HCT116 (cell line): ENCODE results near the gene ATG4A. TPM values are rescaled to one million over a fixed set of nuclear protein-coding genes. Genes with fewer than 3 reads are reported as not detected.

Source experiments
- ATAC-seq: fragments of 200-7000 bp; cut with Tn5 transposase; 2 replicates; pipeline ENCODE4 v1.9.1; 2020; ENCODE audit warnings: mild to moderate bottlenecking, moderate library complexity
- BruUV-seq: library from RNA; stranded (reverse); fragments of 400-500 nt; replicated peaks from 2 replicates; lab custom pipeline; 2021; lab: Mats Ljungman, UMichigan
- CTCF ChIA-PET: fragments of 300-600 bp; sonication (Branson Sonifier 250); formaldehyde crosslinking; loops from one replicate; lab custom pipeline; 2021; ENCODE audit warnings: antibody characterized with exemption; lab: Charles Lee
- POLR2A ChIA-PET: fragments of 300-600, 350-600 bp; sonication (Branson Sonifier 250); formaldehyde crosslinking; loops from one replicate; lab custom pipeline; 2021; ENCODE audit warnings: antibody characterized with exemption; lab: Charles Lee
- RAD21 ChIA-PET, 2 experiments: fragments of 300-600 bp; sonication (Branson Sonifier 250); formaldehyde crosslinking; loops; one replicate each; lab custom pipeline; 2023; ENCODE audit warnings: low total read pairs in 2 of 2; ENCODE audit not compliant: uncharacterized antibody in 2 of 2, unreplicated experiment in 2 of 2, low non-redundant PET in 1 of 2; lab: Charles Lee
- DNase-seq: peaks from one replicate; pipeline ENCODE4 v3.0.0-alpha.2; 2010; ENCODE audit warnings: low read depth, low spot score
- H2AFZ ChIP-seq: fragments of 200-600 bp; shearing (Covaris generic), sonication (generic); 2 replicates; pipeline ENCODE4 v1.6.1; 2017; ENCODE audit warnings: low read depth, mixed run types, mixed read lengths, antibody characterized with exemption, low read length; ENCODE audit not compliant: poor library complexity, severe bottlenecking
- H3K27ac ChIP-seq: 2 replicates; pipeline ENCODE4 v1.5.1; 2012; ENCODE audit warnings: low read depth, low read length
- H3K27me3 ChIP-seq: fragments of 200-600 bp; sonication (generic); 2 replicates; pipeline ENCODE4 v1.6.1; 2016; ENCODE audit warnings: mixed run types, low read length, mixed read lengths; ENCODE audit not compliant: insufficient read depth
- H3K36me3 ChIP-seq, 2 experiments: fragments of 200-500 bp in 1 of 2; fragments of 200-600 bp in 1 of 2; sonication (Bioruptor generic) in 1 of 2; sonication (generic) in 1 of 2; 2 replicates each; pipeline versions ENCODE4 v1.5.1 to v1.6.1; 2014 to 2016; ENCODE audit warnings: low read length in 2 of 2, inconsistent platforms in 1 of 2, mixed read lengths in 1 of 2, mixed run types in 1 of 2; ENCODE audit not compliant: insufficient read depth in 2 of 2, control insufficient read depth in 1 of 2
- H3K4me1 ChIP-seq, 2 experiments: fragments of 200-600 bp in 1 of 2; sonication (generic) in 1 of 2; 2 replicates each; pipeline versions ENCODE4 v1.5.1 to v1.6.1; 2012 to 2017; ENCODE audit warnings: low read length in 2 of 2, inconsistent platforms in 1 of 2, mild to moderate bottlenecking in 1 of 2, mixed read lengths in 1 of 2, mixed run types in 1 of 2, moderate library complexity in 1 of 2; ENCODE audit not compliant: insufficient read depth in 2 of 2, control insufficient read depth in 1 of 2
- H3K4me2 ChIP-seq: fragments of 200-600 bp; sonication (generic); 2 replicates; pipeline ENCODE4 v1.6.1; 2017; ENCODE audit warnings: mixed run types, low read length, mixed read lengths
- H3K4me3 ChIP-seq, 2 experiments: fragments of 200-600 bp in 1 of 2; sonication (generic) in 1 of 2; replicated peaks in 1 of 2; 2 replicates each; pipeline ENCODE4 v1.5.1; 2011 to 2016; ENCODE audit warnings: low read length in 2 of 2, control low read depth in 1 of 2, low read depth in 1 of 2, mild to moderate bottlenecking in 1 of 2, mixed read lengths in 1 of 2, mixed run types in 1 of 2
- H3K79me2 ChIP-seq: fragments of 200-600 bp; sonication (generic); 2 replicates; pipeline ENCODE4 v1.6.1; 2017; ENCODE audit warnings: mild to moderate bottlenecking, mixed run types, low read length, moderate library complexity, mixed read lengths; ENCODE audit not compliant: insufficient read depth
- H3K9ac ChIP-seq: fragments of 200-600 bp; sonication (generic); 2 replicates; pipeline ENCODE4 v1.6.1; 2016; ENCODE audit warnings: low read length, mixed read lengths
- H3K9me2 ChIP-seq: fragments of 200-600 bp; sonication (generic), shearing (Covaris generic); 2 replicates; pipeline ENCODE4 v1.6.1; 2017; ENCODE audit warnings: mixed run types, mild to moderate bottlenecking, moderate library complexity; ENCODE audit not compliant: insufficient read depth
- H3K9me3 ChIP-seq, 2 experiments: fragments of 200-500 bp in 1 of 2; fragments of 200-600 bp in 1 of 2; sonication (Bioruptor generic) in 1 of 2; sonication (generic) in 1 of 2; 2 replicates each; pipeline ENCODE4 v1.6.1; 2014 to 2017; ENCODE audit warnings: low read length in 2 of 2, mixed read lengths in 2 of 2, inconsistent platforms in 1 of 2, low read depth in 1 of 2, mild to moderate bottlenecking in 1 of 2, mixed run types in 1 of 2, moderate library complexity in 1 of 2; ENCODE audit not compliant: control insufficient read depth in 1 of 2, insufficient read depth in 1 of 2
- H4K20me1 ChIP-seq: fragments of 200-600 bp; sonication (generic), shearing (Covaris generic); 2 replicates; pipeline ENCODE4 v1.6.1; 2017; ENCODE audit warnings: mixed run types, mild to moderate bottlenecking, moderate library complexity; ENCODE audit not compliant: insufficient read depth
- EZH2 ChIP-seq: fragments of 200-600 bp; sonication (generic); IDR thresholded peaks from 2 replicates; pipeline ENCODE4 v1.6.1; 2017; ENCODE audit warnings: antibody characterized with exemption, mixed run types
- EZH2phosphoT487 ChIP-seq: fragments of 200-600 bp; IDR thresholded peaks from 2 replicates; pipeline ENCODE4 v1.6.1; 2018; ENCODE audit warnings: antibody characterized with exemption, borderline replicate concordance
- SRF ChIP-seq: IDR thresholded peaks from 2 replicates; pipeline ENCODE4 v1.6.1; 2012; ENCODE audit warnings: low read depth
- ZNF274 ChIP-seq: fragments of 200-500 bp; sonication (Bioruptor generic); IDR thresholded peaks from 2 replicates; pipeline ENCODE4 v1.6.1; 2014; ENCODE audit warnings: mild to moderate bottlenecking, low read depth, low read length, inconsistent platforms
- intact Hi-C: fragments of 100-400 bp; cut with micrococcal nuclease; formaldehyde crosslinking; loops from 2 replicates; pipeline ENCODE4 v1.10.0; 2022
- total RNA-seq: library from RNA; stranded (reverse); gene quantifications from one replicate; pipeline ENCODE4 v1.2.1, GENCODE V29; 2021; ENCODE audit not compliant: unreplicated experiment
- TF ChIP-seq, protein P1 (sequence below), 3 experiments: fragments of 200-600 bp in 1 of 3; sonication (generic) in 1 of 3; IDR thresholded peaks in 2 of 3; conservative IDR thresholded peaks in 1 of 3; 2 replicates each; pipeline ENCODE4 v1.5.1; 2012 to 2017; ENCODE audit warnings: low read depth in 2 of 3, low read length in 2 of 3, antibody characterized with exemption in 1 of 3, borderline replicate concordance in 1 of 3, control low read depth in 1 of 3, mild to moderate bottlenecking in 1 of 3, mixed read lengths in 1 of 3, mixed run types in 1 of 3, moderate library complexity in 1 of 3; ENCODE audit not compliant: insufficient read depth in 1 of 3
- TF ChIP-seq, protein P2 (sequence below): IDR thresholded peaks from 2 replicates; pipeline ENCODE4 v1.6.1; 2011; ENCODE audit warnings: mild to moderate bottlenecking, low read length, moderate library complexity; ENCODE audit not compliant: insufficient replicate concordance; ENCODE audit errors: extremely low read depth

ATG4A gene
- total RNA-seq, 1 experiment from 2014 or later: 4.1 TPM

DNA sequence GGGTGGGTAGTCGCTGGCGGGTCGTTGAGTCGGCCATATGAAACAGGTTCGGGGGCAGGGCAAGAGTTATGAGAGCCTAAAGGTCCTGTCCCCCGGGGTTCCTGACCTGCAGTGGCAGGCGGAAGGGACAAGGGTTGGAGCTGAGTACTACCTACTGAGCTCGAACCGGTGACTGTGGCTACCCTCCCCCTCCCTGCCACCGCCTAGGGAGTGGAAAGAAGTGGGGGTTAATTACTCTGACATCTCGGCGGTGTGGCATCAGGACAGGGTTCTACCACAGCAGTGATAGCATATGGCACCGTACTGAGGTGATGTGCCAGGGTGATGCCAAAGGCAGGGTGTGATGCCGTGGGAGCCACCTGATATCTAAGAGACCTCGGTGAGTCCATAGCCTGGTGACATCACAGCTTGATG lies 307 bp downstream of the ATG4A start:
- peak; percentile 8 for DNase-seq
- no peaks in the 10 kb centered on the region for H3K9me3 ChIP-seq
- no peaks in the 10 kb centered on the region for H3K27me3 ChIP-seq
- no peak overlapping the region for H2AFZ ChIP-seq
- peak overlapping the region; percentile 67 to 85 for H3K4me3 ChIP-seq
- no peak overlapping the region for H3K27ac ChIP-seq
- H4K20me1 ChIP-seq: no peaks in the 10 kb centered on the region
- POLR2A ChIA-PET: no interaction called here
- CTCF ChIA-PET: no interaction called here
- no peaks in the 10 kb centered on the region for H3K9me2 ChIP-seq
- peak overlapping the region; percentile 45 for H3K9ac ChIP-seq
- peaks cover 24% of the 10 kb centered on the region for H3K79me2 ChIP-seq
- BruUV-seq: TSS peak; percentile 79
- peak overlapping the region; percentile 81 for H3K4me2 ChIP-seq
- RAD21 ChIA-PET: no interaction called here
- intact Hi-C loops: no loop called here
- ATAC-seq: peak; percentile 57
- H3K4me1 ChIP-seq: peaks cover 0 to 2% of the 10 kb centered on the region in 2 experiments; a peak in 2 of 4 replicates
- peaks cover 0 to 3% of the 10 kb centered on the region in 2 experiments; a peak in 2 of 4 replicates for H3K36me3 ChIP-seq
- TF ChIP-seq, protein P1, sequence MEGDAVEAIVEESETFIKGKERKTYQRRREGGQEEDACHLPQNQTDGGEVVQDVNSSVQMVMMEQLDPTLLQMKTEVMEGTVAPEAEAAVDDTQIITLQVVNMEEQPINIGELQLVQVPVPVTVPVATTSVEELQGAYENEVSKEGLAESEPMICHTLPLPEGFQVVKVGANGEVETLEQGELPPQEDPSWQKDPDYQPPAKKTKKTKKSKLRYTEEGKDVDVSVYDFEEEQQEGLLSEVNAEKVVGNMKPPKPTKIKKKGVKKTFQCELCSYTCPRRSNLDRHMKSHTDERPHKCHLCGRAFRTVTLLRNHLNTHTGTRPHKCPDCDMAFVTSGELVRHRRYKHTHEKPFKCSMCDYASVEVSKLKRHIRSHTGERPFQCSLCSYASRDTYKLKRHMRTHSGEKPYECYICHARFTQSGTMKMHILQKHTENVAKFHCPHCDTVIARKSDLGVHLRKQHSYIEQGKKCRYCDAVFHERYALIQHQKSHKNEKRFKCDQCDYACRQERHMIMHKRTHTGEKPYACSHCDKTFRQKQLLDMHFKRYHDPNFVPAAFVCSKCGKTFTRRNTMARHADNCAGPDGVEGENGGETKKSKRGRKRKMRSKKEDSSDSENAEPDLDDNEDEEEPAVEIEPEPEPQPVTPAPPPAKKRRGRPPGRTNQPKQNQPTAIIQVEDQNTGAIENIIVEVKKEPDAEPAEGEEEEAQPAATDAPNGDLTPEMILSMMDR (IDR thresholded peaks at IDR 0.05 in 2 of 3, conservative IDR thresholded peaks at IDR 0.05 in 1 of 3; ENCODE audit: borderline replicate concordance in 1 of 3, insufficient read depth in 1 of 3, low read depth in 2 of 3, low read length in 2 of 3): no peak
- TF ChIP-seq EZH2phosphoT487 (no peak), EZH2 (no peak), ZNF274 (no peak), SRF (no peak; the same call in 1 of the 2 replicates)
- TF ChIP-seq, protein P2, sequence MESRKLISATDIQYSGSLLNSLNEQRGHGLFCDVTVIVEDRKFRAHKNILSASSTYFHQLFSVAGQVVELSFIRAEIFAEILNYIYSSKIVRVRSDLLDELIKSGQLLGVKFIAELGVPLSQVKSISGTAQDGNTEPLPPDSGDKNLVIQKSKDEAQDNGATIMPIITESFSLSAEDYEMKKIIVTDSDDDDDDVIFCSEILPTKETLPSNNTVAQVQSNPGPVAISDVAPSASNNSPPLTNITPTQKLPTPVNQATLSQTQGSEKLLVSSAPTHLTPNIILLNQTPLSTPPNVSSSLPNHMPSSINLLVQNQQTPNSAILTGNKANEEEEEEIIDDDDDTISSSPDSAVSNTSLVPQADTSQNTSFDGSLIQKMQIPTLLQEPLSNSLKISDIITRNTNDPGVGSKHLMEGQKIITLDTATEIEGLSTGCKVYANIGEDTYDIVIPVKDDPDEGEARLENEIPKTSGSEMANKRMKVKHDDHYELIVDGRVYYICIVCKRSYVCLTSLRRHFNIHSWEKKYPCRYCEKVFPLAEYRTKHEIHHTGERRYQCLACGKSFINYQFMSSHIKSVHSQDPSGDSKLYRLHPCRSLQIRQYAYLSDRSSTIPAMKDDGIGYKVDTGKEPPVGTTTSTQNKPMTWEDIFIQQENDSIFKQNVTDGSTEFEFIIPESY: no peak
